KMS-11 (cell line): Measurements from ENCODE around the gene TBC1D9B.

Source experiments
- H2AFZ ChIP-seq: fragments of 200-600 bp; sonication (generic); 2 replicates; pipeline ENCODE4 v1.6.1; 2016; ENCODE audit warnings: antibody characterized with exemption, mixed run types, low read depth
- H3K27ac ChIP-seq: fragments of 200-600 bp; sonication (generic); 2 replicates; pipeline ENCODE4 v1.6.1; 2016; ENCODE audit warnings: mild to moderate bottlenecking, mixed run types
- H3K27me3 ChIP-seq: fragments of 200-600 bp; sonication (generic); 2 replicates; pipeline ENCODE4 v1.6.1; 2017; ENCODE audit warnings: mild to moderate bottlenecking, low read depth, mixed run types, moderate library complexity; ENCODE audit not compliant: insufficient read depth
- H3K36me3 ChIP-seq: fragments of 200-600 bp; sonication (generic); 2 replicates; pipeline ENCODE4 v1.6.1; 2017; ENCODE audit warnings: mild to moderate bottlenecking, mixed run types; ENCODE audit not compliant: insufficient read depth
- H3K4me1 ChIP-seq: fragments of 200-600 bp; sonication (generic); 2 replicates; pipeline ENCODE4 v1.6.1; 2016; ENCODE audit warnings: mild to moderate bottlenecking, low read depth, mixed run types; ENCODE audit not compliant: poor library complexity, severe bottlenecking
- H3K4me2 ChIP-seq: fragments of 200-600 bp; sonication (generic); 2 replicates; pipeline ENCODE4 v1.7.0; 2016; ENCODE audit warnings: mild to moderate bottlenecking, mixed run types
- H3K4me3 ChIP-seq: fragments of 200-600 bp; sonication (generic); IDR thresholded peaks from 2 replicates; pipeline ENCODE4 v1.6.1; 2017; ENCODE audit warnings: low read depth, low read length, mixed read lengths; ENCODE audit not compliant: insufficient read depth
- H3K79me2 ChIP-seq: fragments of 200-600 bp; sonication (generic); 2 replicates; pipeline ENCODE4 v1.6.1; 2016; ENCODE audit warnings: low read depth, mixed run types; ENCODE audit not compliant: insufficient read depth
- H3K9ac ChIP-seq: fragments of 200-600 bp; sonication (generic); 2 replicates; pipeline ENCODE4 v1.6.1; 2016; ENCODE audit warnings: mild to moderate bottlenecking, mixed run types
- H4K20me1 ChIP-seq: fragments of 200-600 bp; sonication (generic); 2 replicates; pipeline ENCODE4 v1.6.1; 2016; ENCODE audit warnings: mild to moderate bottlenecking, mixed run types; ENCODE audit not compliant: insufficient read depth
- CTCF ChIP-seq: fragments of 200-600 bp; sonication (generic); conservative IDR thresholded peaks from 2 replicates; pipeline ENCODE4 v1.6.1; 2017; ENCODE audit warnings: low read depth, mild to moderate bottlenecking, antibody characterized with exemption, low read length, moderate library complexity, mixed read lengths

The TBC1D9B gene

GRCh38 chr5:179818746-179819295 lies 88.9 kb downstream of the TBC1D9B start:
- Histone ChIP-seq H3K36me3 (no peaks in the 10 kb centered on the region), H3K4me1 (peaks cover 30% of the 10 kb centered on the region), H3K27ac (peak overlapping the region; percentile 99), H3K79me2 (peaks cover 25% of the 10 kb centered on the region), H3K4me2 (peak overlapping the region; percentile 71), H2AFZ (peak overlapping the region; percentile 26; the same call in 1 of the 2 replicates), H3K4me3 (no peak overlapping the region), H3K27me3 (no peaks in the 10 kb centered on the region), H4K20me1 (peaks cover 11% of the 10 kb centered on the region; the same call in 1 of the 2 replicates), H3K9ac (peak overlapping the region; percentile 90)
- no peak for TF ChIP-seq CTCF

GRCh38 chr5:179817890-179818745 lies 89.6 kb downstream of the TBC1D9B start:
- Histone ChIP-seq H2AFZ (peak overlapping the region; percentile 26; the same call in 1 of the 2 replicates), H3K4me1 (peaks cover 30% of the 10 kb centered on the region)

GRCh38 chr5:179817470-179817840 lies 90.2 kb downstream of the TBC1D9B start:
- H2AFZ ChIP-seq: no peak overlapping the region
- peaks cover 7% of the 10 kb centered on the region; the same call in 1 of the 2 replicates for H4K20me1 ChIP-seq
- H3K27ac ChIP-seq: no peak overlapping the region
- no peak for TF ChIP-seq CTCF
- H3K4me3 ChIP-seq: no peak overlapping the region
- peaks cover 30% of the 10 kb centered on the region for H3K4me1 ChIP-seq
- no peaks in the 10 kb centered on the region for H3K36me3 ChIP-seq
- peaks cover 15% of the 10 kb centered on the region for H3K79me2 ChIP-seq
- H3K9ac ChIP-seq: no peak overlapping the region
- H3K27me3 ChIP-seq: no peaks in the 10 kb centered on the region
- H3K4me2 ChIP-seq: no peak overlapping the region

More at GRCh38 chr5:179817890-179818745, 89.6 kb downstream of the TBC1D9B start:
- Histone ChIP-seq H3K27me3 (no peaks in the 10 kb centered on the region), H3K4me3 (no peak overlapping the region), H3K4me2 (peak overlapping the region; percentile 71), H3K9ac (peak overlapping the region; percentile 90), H3K79me2 (peaks cover 21% of the 10 kb centered on the region), H3K27ac (peak overlapping the region; percentile 99), H3K36me3 (no peaks in the 10 kb centered on the region), H4K20me1 (peaks cover 11% of the 10 kb centered on the region; the same call in 1 of the 2 replicates)
- no peak for TF ChIP-seq CTCF

GRCh38 chr5:179816796-179817469 lies 90.8 kb downstream of the TBC1D9B start:
- Histone ChIP-seq H3K4me3 (no peak overlapping the region), H3K27ac (no peak overlapping the region), H3K4me2 (no peak overlapping the region), H4K20me1 (peaks cover 2% of the 10 kb centered on the region; the same call in 1 of the 2 replicates), H3K27me3 (no peaks in the 10 kb centered on the region), H3K4me1 (peaks cover 26% of the 10 kb centered on the region), H3K36me3 (no peaks in the 10 kb centered on the region), H3K79me2 (peaks cover 9% of the 10 kb centered on the region), H3K9ac (no peak overlapping the region), H2AFZ (no peak overlapping the region)
- no peak for TF ChIP-seq CTCF
